ENCODE results near the gene ZNF346. TPM values are rescaled to one million over a fixed set of nuclear protein-coding genes. Genes with fewer than 3 reads are reported as not detected.

Gene ZNF346
- total RNA-seq, 4 donors from 2014 or later: 14.4 to 22.9 (median 18.5) TPM

DNA sequence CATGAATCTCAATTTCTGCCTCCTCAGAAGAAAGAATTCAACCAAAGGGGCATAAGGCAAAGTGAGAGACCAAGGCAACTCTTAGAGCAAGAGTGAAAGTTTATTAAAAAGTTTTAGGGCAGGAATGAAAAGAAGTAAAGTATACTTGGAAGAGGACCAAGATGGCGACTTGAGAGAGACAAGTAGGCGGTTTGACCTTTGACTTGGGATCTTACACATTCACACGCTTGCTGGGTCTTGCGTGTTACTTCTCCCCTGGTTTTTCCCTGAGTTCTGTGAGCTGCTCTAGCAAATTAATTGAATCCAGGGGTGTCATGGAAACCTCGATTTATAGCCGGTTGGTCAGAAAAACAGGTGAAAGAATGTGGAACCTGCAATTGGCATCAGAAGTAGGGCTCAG lies 7.0 kb downstream of the ZNF346 start:
- TF ChIP-seq POLR2AphosphoS5 (IDR thresholded peaks at IDR 0.05): no peak
- no peak for TF ChIP-seq POLR2A (IDR thresholded peaks at IDR 0.05; ENCODE audit: low read depth)
- TF ChIP-seq EP300 (IDR thresholded peaks at IDR 0.05): no peak
- no peak for TF ChIP-seq CTCF (IDR thresholded peaks at IDR 0.05)
- Histone ChIP-seq H3K4me3 (no peak overlapping the region), H3K27ac (replicated peaks in 1 of 4) (no peak overlapping the region), H3K9me3 (peaks cover 0 to 8% (median 3%) of the 10 kb centered on the region in 4 donors), H3K4me1 (peaks cover under 1 to 12% (median 7%) of the 10 kb centered on the region in 4 donors), H3K36me3 (peaks cover 0 to 21% (median 7%) of the 10 kb centered on the region in 4 donors), H3K27me3 (no peaks in the 10 kb centered on the region)
- no peak for DNase-seq (ENCODE audit: extremely low spot score)
- intact Hi-C loops (cut with DNase I): no loop called here
- 91% methylated on average over 6 of the region's 6 CpGs for WGBS

DNA sequence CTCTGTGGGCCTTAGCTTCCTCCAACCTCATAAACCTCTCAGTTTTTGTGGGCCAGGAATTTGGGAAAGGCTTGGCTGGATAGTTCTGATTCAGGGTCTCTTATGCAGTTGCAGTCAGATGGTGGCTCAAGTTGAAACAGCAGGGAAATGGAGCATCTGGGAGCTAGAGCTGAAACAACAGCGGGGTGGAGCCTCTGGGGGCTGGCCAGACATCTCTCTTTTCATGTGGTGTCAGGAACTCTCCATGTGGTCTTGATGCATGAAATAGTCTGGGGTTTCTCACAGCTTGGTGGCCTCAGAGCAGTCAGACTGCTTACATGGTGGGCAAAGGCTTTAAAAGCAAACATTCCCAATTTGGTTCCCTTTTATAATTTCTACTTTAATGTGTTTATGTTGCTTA lies 13.5 kb downstream of the ZNF346 start:
- TF ChIP-seq POLR2A (IDR thresholded peaks at IDR 0.05; ENCODE audit: low read depth) (no peak), POLR2AphosphoS5 (IDR thresholded peaks at IDR 0.05) (no peak)
- Histone ChIP-seq H3K4me1 (peaks cover 0 to 8% (median 6%) of the 10 kb centered on the region in 4 donors), H3K27me3 (no peaks in the 10 kb centered on the region), H3K4me3 (no peak overlapping the region), H3K27ac (replicated peaks in 1 of 4) (no peak overlapping the region), H3K36me3 (peaks cover 0 to 27% (median 5%) of the 10 kb centered on the region in 4 donors), H3K9me3 (peaks cover 0 to 7% (median 3%) of the 10 kb centered on the region in 4 donors)
- 90% methylated on average over 1 of the region's 1 CpG for WGBS
- intact Hi-C loops (cut with DNase I): no loop called here
- DNase-seq (ENCODE audit: extremely low spot score): no peak

DNA sequence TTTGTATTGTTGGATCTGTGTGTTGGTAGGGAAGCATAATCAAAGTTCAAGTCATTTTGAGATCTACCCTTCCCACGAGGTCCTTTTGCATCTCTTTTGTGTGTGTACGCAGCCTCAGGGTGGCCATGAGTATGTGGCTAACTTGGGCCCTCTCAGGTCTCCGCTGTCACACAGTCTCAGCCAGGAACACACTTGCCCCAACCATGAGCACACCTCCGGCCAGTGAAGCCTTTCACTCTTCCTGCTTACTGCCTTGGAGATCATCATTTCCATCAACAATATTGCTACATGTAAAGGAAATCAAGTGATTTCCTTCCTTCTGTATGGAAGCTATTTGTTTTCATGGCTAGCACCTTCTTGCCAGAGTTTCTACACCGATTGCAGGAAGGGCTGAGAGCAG lies 13.9 kb downstream of the ZNF346 start:
- WGBS: 77% methylated on average over 5 of the region's 5 CpGs
- no peak overlapping the region for H3K4me3 ChIP-seq
- peaks cover 0 to 31% (median 8%) of the 10 kb centered on the region in 4 donors for H3K36me3 ChIP-seq
- peaks cover 0 to 2% (median under 1%) of the 10 kb centered on the region in 4 donors for H3K9me3 ChIP-seq
- H3K27me3 ChIP-seq: no peaks in the 10 kb centered on the region
- peaks cover 4 to 12% (median 8%) of the 10 kb centered on the region in 4 donors for H3K4me1 ChIP-seq
- intact Hi-C loops (cut with DNase I): no loop called here
- TF ChIP-seq POLR2A (IDR thresholded peaks at IDR 0.05; ENCODE audit: low read depth) (no peak), EP300 (IDR thresholded peaks at IDR 0.05) (no peak), CTCF (IDR thresholded peaks at IDR 0.05) (no peak), POLR2AphosphoS5 (IDR thresholded peaks at IDR 0.05) (no peak)
- DNase-seq (ENCODE audit: extremely low spot score): no peak
- H3K27ac ChIP-seq (replicated peaks in 1 of 4): no peak overlapping the region

GRCh38 chr5:177036921-177037320 lies 14.4 kb downstream of the ZNF346 start:
- H3K27ac ChIP-seq (replicated peaks in 1 of 4): no peak overlapping the region
- 94% methylated on average over 5 of the region's 5 CpGs for WGBS
- TF ChIP-seq POLR2AphosphoS5 (IDR thresholded peaks at IDR 0.05): no peak
- TF ChIP-seq CTCF (IDR thresholded peaks at IDR 0.05): no peak
- TF ChIP-seq POLR2A (IDR thresholded peaks at IDR 0.05; ENCODE audit: low read depth): no peak
- TF ChIP-seq EP300 (IDR thresholded peaks at IDR 0.05): no peak
- H3K9me3 ChIP-seq: no peaks in the 10 kb centered on the region
- H3K27me3 ChIP-seq: no peaks in the 10 kb centered on the region
- no peak overlapping the region for H3K4me3 ChIP-seq
- H3K4me1 ChIP-seq: peaks cover 4 to 14% (median 9%) of the 10 kb centered on the region in 4 donors
- no peak for DNase-seq (ENCODE audit: extremely low spot score)
- intact Hi-C loops (cut with DNase I): no loop called here
- H3K36me3 ChIP-seq: peaks cover 0 to 36% (median 12%) of the 10 kb centered on the region in 4 donors

DNA sequence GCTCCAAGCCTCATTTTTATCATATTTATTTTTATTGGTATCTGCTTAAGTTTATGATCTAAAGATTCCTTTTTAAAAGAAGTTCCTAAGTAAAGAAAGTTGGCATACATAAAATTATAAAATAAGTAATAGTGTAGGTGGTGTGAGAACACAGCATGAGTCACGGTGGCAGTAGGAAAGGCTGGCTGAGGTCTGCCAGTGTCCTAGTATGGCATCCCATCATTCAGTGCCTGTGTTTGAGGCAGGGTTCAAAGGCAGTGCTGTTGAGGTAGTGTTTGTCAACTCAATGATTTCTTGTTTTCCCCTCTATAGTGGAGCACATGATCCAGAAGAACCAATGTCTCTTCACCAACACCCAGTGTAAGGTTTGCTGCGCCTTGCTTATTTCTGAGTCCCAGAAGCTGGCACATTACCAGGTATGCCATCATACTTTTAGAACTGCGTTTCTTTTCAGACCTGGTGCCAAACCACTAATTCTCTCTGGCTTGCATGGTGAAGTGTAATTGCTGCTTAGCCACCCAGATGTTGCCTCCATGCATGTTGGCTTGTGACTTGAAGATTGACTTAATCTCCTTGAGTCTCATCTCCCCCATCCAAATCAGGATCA lies 18.4 kb downstream of the ZNF346 start:
- 67% methylated on average over 3 of the region's 3 CpGs for WGBS
- Histone ChIP-seq H3K36me3 (peaks cover 13 to 62% (median 43%) of the 10 kb centered on the region in 4 donors), H3K4me3 (no peak overlapping the region), H3K9me3 (no peaks in the 10 kb centered on the region), H3K27ac (replicated peaks in 1 of 4) (peak overlapping the region in 3 of 4 donors; percentile 15 to 48 (median 22)), H3K4me1 (peaks cover 4 to 12% (median 9%) of the 10 kb centered on the region in 4 donors), H3K27me3 (no peaks in the 10 kb centered on the region)
- no peak for TF ChIP-seq POLR2A (IDR thresholded peaks at IDR 0.05; ENCODE audit: low read depth)
- no peak for TF ChIP-seq CTCF (IDR thresholded peaks at IDR 0.05)
- no peak for TF ChIP-seq POLR2AphosphoS5 (IDR thresholded peaks at IDR 0.05)
- no peak for TF ChIP-seq EP300 (IDR thresholded peaks at IDR 0.05)
- intact Hi-C loops (cut with DNase I): no loop called here
- DNase-seq (ENCODE audit: extremely low spot score): no peak
